Activated gamma-delta T cell treated with anti-CD3 and anti-CD28 coated beads, Interleukin-2, amount 50 U/mL, for 16 hours (primary cell): ENCODE measurements around the gene ZBTB24.

Experiments used
- DNase-seq: peaks from one replicate; pipeline ENCODE4 v3.0.0-alpha.2; 2020; ENCODE audit warnings: low read depth

ZBTB24 gene

GRCh38 chr6:109498936-109499335 is 15.9 kb upstream of the ZBTB24 start:
- no peak for DNase-seq

- no peak for DNase-seq
These were observed 15.0 kb upstream of the ZBTB24 start for GRCh38 chr6:109498052-109498451.

- DNase-seq, result no peak
These were observed 13.2 kb upstream of the ZBTB24 start for GRCh38 chr6:109496036-109496772.

- DNase-seq, result no peak
These were observed 10.8 kb upstream of the ZBTB24 start for GRCh38 chr6:109493865-109494264.

- DNase-seq, result no peak
These were observed 8.4 kb upstream of the ZBTB24 start for GRCh38 chr6:109491207-109491938.

- DNase-seq, result no peak
These were observed 7.7 kb upstream of the ZBTB24 start for GRCh38 chr6:109490713-109491112.

GRCh38 chr6:109488001-109488400 is 5.0 kb upstream of the ZBTB24 start:
- no peak for DNase-seq

GRCh38 chr6:109486068-109486467 is 3.0 kb upstream of the ZBTB24 start:
- DNase-seq, result no peak

- DNase-seq, result no peak
These were observed 2.4 kb upstream of the ZBTB24 start for GRCh38 chr6:109485266-109485935.

GRCh38 chr6:109484122-109484521 is 1.1 kb upstream of the ZBTB24 start:
- DNase-seq, result no peak

GRCh38 chr6:109483735-109484057 is 677 bp upstream of the ZBTB24 start:
- DNase-seq, result no peak

- DNase-seq, result no peak
These were observed 2.0 kb downstream of the ZBTB24 start for GRCh38 chr6:109480993-109481480.

- no peak for DNase-seq
These were observed 4.0 kb downstream of the ZBTB24 start for GRCh38 chr6:109478841-109479624.

GRCh38 chr6:109478222-109478805 is 4.7 kb downstream of the ZBTB24 start:
- no peak for DNase-seq

- no peak for DNase-seq
These were observed 5.3 kb downstream of the ZBTB24 start for GRCh38 chr6:109477725-109478124.

- DNase-seq, result no peak
These were observed 5.8 kb downstream of the ZBTB24 start for GRCh38 chr6:109477184-109477583.

GRCh38 chr6:109475625-109476024 is 7.4 kb downstream of the ZBTB24 start:
- DNase-seq, result no peak

- no peak for DNase-seq
These were observed 8.0 kb downstream of the ZBTB24 start for GRCh38 chr6:109474995-109475394.

GRCh38 chr6:109473120-109473519 is 9.9 kb downstream of the ZBTB24 start:
- no peak for DNase-seq

GRCh38 chr6:109472132-109472995 is 10.7 kb downstream of the ZBTB24 start:
- DNase-seq, result no peak
